ENCODE measurements around the gene PC.

The PC gene

GRCh38 chr11:66936311-66936711 is 21.9 kb downstream of the PC start:
- H3K4me3 ChIP-seq (ENCODE audit: low read length): no peak overlapping the region
- no peak for DNase-seq
- no peak overlapping the region for H3K9ac ChIP-seq (ENCODE audit: low read length)
- H3K4me1 ChIP-seq (ENCODE audit: low read length): no peaks in the 10 kb centered on the region
- H3K9me2 ChIP-seq (replicated peaks; ENCODE audit: insufficient read depth, low read length): no peaks in the 10 kb centered on the region
- no peaks in the 10 kb centered on the region for H4K20me1 ChIP-seq (ENCODE audit: insufficient read depth, low read length)
- peaks cover 27% of the 10 kb centered on the region for H3K27me3 ChIP-seq (replicated peaks; ENCODE audit: insufficient read depth, low read length)
- H2AFZ ChIP-seq (ENCODE audit: low read length): no peak overlapping the region
- H3F3A ChIP-seq (ENCODE audit: insufficient read depth, low read length): no peaks in the 10 kb centered on the region
- H3K79me2 ChIP-seq (ENCODE audit: low read length): no peaks in the 10 kb centered on the region
- TF ChIP-seq CTCF (IDR thresholded peaks at IDR 0.05; ENCODE audit: low read length): no peak
- no peak for TF ChIP-seq EZH2phosphoT487 (IDR thresholded peaks at IDR 0.05; ENCODE audit: low read length)
- TF ChIP-seq EZH2 (optimal IDR thresholded peaks at IDR 0.05; ENCODE audit: low read depth, low read length): no peak
- H3K9me3 ChIP-seq (replicated peaks; ENCODE audit: insufficient read depth, low read length): no peaks in the 10 kb centered on the region
- no peaks in the 10 kb centered on the region for H3K36me3 ChIP-seq (replicated peaks; ENCODE audit: insufficient read depth, low read length)
- H3K4me2 ChIP-seq (ENCODE audit: low read depth, low read length): no peak overlapping the region
- no peak overlapping the region for H3K27ac ChIP-seq (ENCODE audit: low read length)

GRCh38 chr11:66934950-66935779 is 23.0 kb downstream of the PC start:
- H3K9me2 ChIP-seq (replicated peaks; ENCODE audit: insufficient read depth, low read length): no peaks in the 10 kb centered on the region
- no peak overlapping the region for H3K4me3 ChIP-seq (ENCODE audit: low read length)
- H3K9ac ChIP-seq (ENCODE audit: low read length): no peak overlapping the region
- no peak overlapping the region for H2AFZ ChIP-seq (ENCODE audit: low read length)
- H3K36me3 ChIP-seq (replicated peaks; ENCODE audit: insufficient read depth, low read length): no peaks in the 10 kb centered on the region
- TF ChIP-seq EZH2 (optimal IDR thresholded peaks at IDR 0.05; ENCODE audit: low read depth, low read length) (no peak), CTCF (IDR thresholded peaks at IDR 0.05; ENCODE audit: low read length) (no peak), EZH2phosphoT487 (IDR thresholded peaks at IDR 0.05; ENCODE audit: low read length) (no peak)
- peaks cover 27% of the 10 kb centered on the region for H3K27me3 ChIP-seq (replicated peaks; ENCODE audit: insufficient read depth, low read length)
- no peaks in the 10 kb centered on the region for H3K9me3 ChIP-seq (replicated peaks; ENCODE audit: insufficient read depth, low read length)
- H4K20me1 ChIP-seq (ENCODE audit: insufficient read depth, low read length): no peaks in the 10 kb centered on the region
- no peaks in the 10 kb centered on the region for H3F3A ChIP-seq (ENCODE audit: insufficient read depth, low read length)
- H3K79me2 ChIP-seq (ENCODE audit: low read length): no peaks in the 10 kb centered on the region
- no peak overlapping the region for H3K4me2 ChIP-seq (ENCODE audit: low read depth, low read length)
- no peak for DNase-seq
- no peak overlapping the region for H3K27ac ChIP-seq (ENCODE audit: low read length)
- H3K4me1 ChIP-seq (ENCODE audit: low read length): no peaks in the 10 kb centered on the region

- Histone ChIP-seq H3K4me2 (ENCODE audit: low read depth, low read length) (no peak overlapping the region), H3K27ac (ENCODE audit: low read length) (no peak overlapping the region), H4K20me1 (ENCODE audit: insufficient read depth, low read length) (no peaks in the 10 kb centered on the region), H3F3A (ENCODE audit: insufficient read depth, low read length) (no peaks in the 10 kb centered on the region), H3K9me3 (replicated peaks; ENCODE audit: insufficient read depth, low read length) (no peaks in the 10 kb centered on the region), H3K9ac (ENCODE audit: low read length) (no peak overlapping the region), H2AFZ (ENCODE audit: low read length) (no peak overlapping the region), H3K4me3 (ENCODE audit: low read length) (no peak overlapping the region), H3K27me3 (replicated peaks; ENCODE audit: insufficient read depth, low read length) (peaks cover 27% of the 10 kb centered on the region), H3K9me2 (replicated peaks; ENCODE audit: insufficient read depth, low read length) (no peaks in the 10 kb centered on the region), H3K36me3 (replicated peaks; ENCODE audit: insufficient read depth, low read length) (no peaks in the 10 kb centered on the region), H3K79me2 (ENCODE audit: low read length) (no peaks in the 10 kb centered on the region), H3K4me1 (ENCODE audit: low read length) (no peaks in the 10 kb centered on the region)
- DNase-seq: no peak
- TF ChIP-seq EZH2 (optimal IDR thresholded peaks at IDR 0.05; ENCODE audit: low read depth, low read length): no peak
Observed at GRCh38 chr11:66933531-66933930, 24.7 kb downstream of the PC start.

GRCh38 chr11:66932543-66932942 is 25.6 kb downstream of the PC start:
- Histone ChIP-seq H3K9ac (ENCODE audit: low read length) (no peak overlapping the region), H3K4me3 (ENCODE audit: low read length) (no peak overlapping the region), H3K36me3 (replicated peaks; ENCODE audit: insufficient read depth, low read length) (no peaks in the 10 kb centered on the region), H3K4me1 (ENCODE audit: low read length) (no peaks in the 10 kb centered on the region), H3K27ac (ENCODE audit: low read length) (no peak overlapping the region), H4K20me1 (ENCODE audit: insufficient read depth, low read length) (no peaks in the 10 kb centered on the region), H2AFZ (ENCODE audit: low read length) (no peak overlapping the region), H3K9me3 (replicated peaks; ENCODE audit: insufficient read depth, low read length) (no peaks in the 10 kb centered on the region), H3K9me2 (replicated peaks; ENCODE audit: insufficient read depth, low read length) (no peaks in the 10 kb centered on the region), H3F3A (ENCODE audit: insufficient read depth, low read length) (no peaks in the 10 kb centered on the region), H3K79me2 (ENCODE audit: low read length) (no peaks in the 10 kb centered on the region), H3K27me3 (replicated peaks; ENCODE audit: insufficient read depth, low read length) (peaks cover 27% of the 10 kb centered on the region), H3K4me2 (ENCODE audit: low read depth, low read length) (no peak overlapping the region)
- no peak for TF ChIP-seq EZH2phosphoT487 (IDR thresholded peaks at IDR 0.05; ENCODE audit: low read length)
- TF ChIP-seq CTCF (IDR thresholded peaks at IDR 0.05; ENCODE audit: low read length): no peak
- no peak for TF ChIP-seq EZH2 (optimal IDR thresholded peaks at IDR 0.05; ENCODE audit: low read depth, low read length)
- DNase-seq: no peak

All from MM.1S (cell line).